Karpas-422 (cell line): ENCODE data around the gene RIPOR2. TPM values are rescaled to one million over a fixed set of nuclear protein-coding genes. Genes with fewer than 3 reads are reported as not detected.
"Not testable (repeated sequence)": the region's sequence is repeated elsewhere in the genome, so short reads cannot be mapped to it uniquely, and the experiment has no call there.

Source experiments
- DNase-seq: peaks from one replicate; pipeline ENCODE4 v3.0.0-alpha.2; 2015
- H2AFZ ChIP-seq: fragments of 200-600 bp; sonication (generic); 2 replicates; pipeline ENCODE4 v1.6.1; 2014; ENCODE audit warnings: antibody characterized with exemption, low read length, mixed read lengths
- H3K27ac ChIP-seq: fragments of 200-600 bp; sonication (generic); 2 replicates; pipeline ENCODE4 v1.5.1; 2014; ENCODE audit warnings: mild to moderate bottlenecking, low read length, moderate library complexity
- H3K27me3 ChIP-seq: fragments of 200-600 bp; sonication (generic); 2 replicates; pipeline ENCODE4 v1.6.1; 2014; ENCODE audit warnings: low read length, mixed read lengths
- H3K36me3 ChIP-seq: fragments of 200-600 bp; sonication (generic); 2 replicates; pipeline ENCODE4 v1.6.1; 2014; ENCODE audit warnings: low read length, mixed read lengths; ENCODE audit not compliant: insufficient read depth
- H3K4me1 ChIP-seq: fragments of 200-600 bp; sonication (generic); 2 replicates; pipeline ENCODE4 v1.6.1; 2014; ENCODE audit warnings: mild to moderate bottlenecking, low read length, mixed read lengths
- H3K4me2 ChIP-seq: fragments of 200-600 bp; sonication (generic); 2 replicates; pipeline ENCODE4 v1.6.1; 2014; ENCODE audit warnings: low read length, low read depth, mild to moderate bottlenecking; ENCODE audit not compliant: poor library complexity, severe bottlenecking
- H3K4me3 ChIP-seq: fragments of 200-600 bp; sonication (generic); 2 replicates; pipeline ENCODE4 v1.5.1; 2014; ENCODE audit warnings: mild to moderate bottlenecking, antibody characterized with exemption, low read length, mixed read lengths
- H3K79me2 ChIP-seq: fragments of 200-600 bp; sonication (generic); 2 replicates; pipeline ENCODE4 v1.6.1; 2014; ENCODE audit warnings: mild to moderate bottlenecking, low read length, mixed read lengths
- H3K9ac ChIP-seq: fragments of 200-600 bp; sonication (generic); 2 replicates; pipeline ENCODE4 v1.6.0; 2014; ENCODE audit warnings: low read length
- H3K9me2 ChIP-seq: fragments of 200-600 bp; sonication (generic), shearing (Covaris generic); replicated peaks from 2 replicates; pipeline ENCODE4 v1.6.0; 2014; ENCODE audit warnings: mild to moderate bottlenecking, low read length, moderate library complexity; ENCODE audit not compliant: insufficient read depth
- H3K9me3 ChIP-seq: fragments of 300-700, 200-600 bp; sonication (generic); 2 replicates; pipeline ENCODE4 v1.6.1; 2014; ENCODE audit warnings: low read length, mixed read lengths
- H4K20me1 ChIP-seq: fragments of 200-600 bp; sonication (generic); 2 replicates; pipeline ENCODE4 v1.6.1; 2014; ENCODE audit warnings: mild to moderate bottlenecking, antibody characterized with exemption, low read length, low read depth; ENCODE audit not compliant: insufficient read depth
- total RNA-seq: library from RNA; depleted of rRNA; stranded (reverse); fragments of >200 nt; shearing (Covaris generic); gene quantifications from 2 replicates; pipeline ENCODE4 v1.2.3, GENCODE V29; 2014; ENCODE audit warnings: low replicate concordance

RIPOR2 gene
- total RNA-seq, 1 experiment from 2014 or later, result 72.1 TPM

DNA sequence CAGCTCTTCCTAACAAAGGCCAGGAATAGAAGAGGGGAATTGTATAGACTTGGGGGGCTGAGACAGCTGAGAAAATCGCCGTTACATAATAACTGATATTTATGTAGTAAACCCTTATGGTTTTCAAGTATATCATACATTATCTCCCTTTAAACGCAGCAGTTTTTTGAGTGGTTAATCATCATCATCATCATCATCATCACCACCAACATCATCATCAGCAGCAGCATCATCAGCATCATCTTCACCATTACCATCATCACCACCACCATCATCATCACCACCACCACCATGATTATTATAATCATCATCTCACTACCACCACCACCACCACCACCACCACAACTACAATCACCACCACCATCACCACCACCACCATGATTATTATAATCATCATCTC, 9.1 kb downstream of the RIPOR2 start:
- H3K79me2 ChIP-seq, result peaks cover 93% of the 10 kb centered on the region
- DNase-seq, H3K9me3 ChIP-seq, H3K9ac ChIP-seq, H2AFZ ChIP-seq, H3K4me3 ChIP-seq, H3K9me2 ChIP-seq, H4K20me1 ChIP-seq, H3K27me3 ChIP-seq, H3K36me3 ChIP-seq: not testable (repeated sequence)
- 0 out of 2 replicates have a peak overlapping the region, but pooled peaks have one; percentile 44 for H3K27ac ChIP-seq
- H3K4me1 ChIP-seq, result peaks cover 94% of the 10 kb centered on the region
- peak overlapping the region; percentile 9 for H3K4me2 ChIP-seq

DNA sequence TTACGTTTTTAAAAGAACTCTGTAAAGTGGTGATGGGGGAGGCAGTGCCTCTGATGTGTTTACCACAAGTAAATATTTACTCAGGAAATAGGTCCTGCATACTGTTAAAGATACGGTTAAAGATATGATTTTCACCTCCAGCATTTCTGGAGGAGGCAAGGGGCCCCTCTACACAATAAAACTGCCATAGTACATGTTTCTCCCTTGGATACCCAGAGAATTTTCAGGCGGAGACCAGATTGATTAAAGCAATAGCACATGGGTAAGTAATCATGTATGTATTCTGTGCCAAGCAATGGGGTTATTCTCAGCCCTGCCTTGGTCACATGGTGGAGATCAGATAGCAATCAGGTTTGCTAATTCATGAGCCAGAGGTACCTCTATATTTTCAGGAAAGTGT, 9.6 kb downstream of the RIPOR2 start:
- H2AFZ ChIP-seq, result no peak overlapping the region
- H3K4me2 ChIP-seq, result peak overlapping the region; percentile 9
- H3K27ac ChIP-seq, result peak overlapping the region; percentile 44
- no peak overlapping the region for H3K9ac ChIP-seq
- H3K4me1 ChIP-seq, result peaks cover 94% of the 10 kb centered on the region
- no peak for DNase-seq
- H3K27me3 ChIP-seq, result no peaks in the 10 kb centered on the region
- H3K36me3 ChIP-seq, result 0 out of 2 replicates have a peak, but pooled peaks cover 8% of the 10 kb centered on the region
- no peaks in the 10 kb centered on the region for H3K9me2 ChIP-seq
- H3K79me2 ChIP-seq, result peaks cover 93% of the 10 kb centered on the region
- H3K4me3 ChIP-seq, result no peak overlapping the region
- peaks cover 4% of the 10 kb centered on the region; the same call in 1 of the 2 replicates for H4K20me1 ChIP-seq
- H3K9me3 ChIP-seq, result no peaks in the 10 kb centered on the region

DNA sequence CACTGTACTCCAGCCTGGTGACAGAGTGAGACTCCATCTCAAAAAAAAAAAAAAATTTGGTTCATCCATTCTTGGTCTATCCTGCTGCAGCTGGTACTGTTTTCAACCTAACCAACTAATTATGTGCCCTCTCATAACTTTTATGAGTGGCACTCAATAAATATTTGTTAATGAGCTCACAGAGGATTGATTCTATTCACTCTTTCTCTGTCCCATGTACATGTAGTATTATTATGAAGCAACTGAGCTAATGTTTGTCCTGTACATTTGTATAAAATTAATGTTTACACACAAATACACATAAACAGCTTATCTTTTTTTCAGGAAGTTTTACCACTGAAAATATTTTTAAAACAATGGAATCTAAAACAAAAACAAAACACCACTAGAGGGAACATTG, 10.1 kb downstream of the RIPOR2 start:
- H3K27ac ChIP-seq, result peak overlapping the region; percentile 44
- H3K4me3 ChIP-seq, result no peak overlapping the region
- peaks cover 94% of the 10 kb centered on the region for H3K4me1 ChIP-seq
- no peaks in the 10 kb centered on the region for H3K9me2 ChIP-seq
- 0 out of 2 replicates have a peak, but pooled peaks cover 8% of the 10 kb centered on the region for H3K36me3 ChIP-seq
- peak overlapping the region; percentile 9 for H3K4me2 ChIP-seq
- peaks cover 4% of the 10 kb centered on the region; the same call in 1 of the 2 replicates for H4K20me1 ChIP-seq
- H3K27me3 ChIP-seq, result no peaks in the 10 kb centered on the region
- no peak overlapping the region for H3K9ac ChIP-seq
- H2AFZ ChIP-seq, result no peak overlapping the region
- DNase-seq, result no peak
- no peaks in the 10 kb centered on the region for H3K9me3 ChIP-seq
- H3K79me2 ChIP-seq, result peaks cover 92% of the 10 kb centered on the region

DNA sequence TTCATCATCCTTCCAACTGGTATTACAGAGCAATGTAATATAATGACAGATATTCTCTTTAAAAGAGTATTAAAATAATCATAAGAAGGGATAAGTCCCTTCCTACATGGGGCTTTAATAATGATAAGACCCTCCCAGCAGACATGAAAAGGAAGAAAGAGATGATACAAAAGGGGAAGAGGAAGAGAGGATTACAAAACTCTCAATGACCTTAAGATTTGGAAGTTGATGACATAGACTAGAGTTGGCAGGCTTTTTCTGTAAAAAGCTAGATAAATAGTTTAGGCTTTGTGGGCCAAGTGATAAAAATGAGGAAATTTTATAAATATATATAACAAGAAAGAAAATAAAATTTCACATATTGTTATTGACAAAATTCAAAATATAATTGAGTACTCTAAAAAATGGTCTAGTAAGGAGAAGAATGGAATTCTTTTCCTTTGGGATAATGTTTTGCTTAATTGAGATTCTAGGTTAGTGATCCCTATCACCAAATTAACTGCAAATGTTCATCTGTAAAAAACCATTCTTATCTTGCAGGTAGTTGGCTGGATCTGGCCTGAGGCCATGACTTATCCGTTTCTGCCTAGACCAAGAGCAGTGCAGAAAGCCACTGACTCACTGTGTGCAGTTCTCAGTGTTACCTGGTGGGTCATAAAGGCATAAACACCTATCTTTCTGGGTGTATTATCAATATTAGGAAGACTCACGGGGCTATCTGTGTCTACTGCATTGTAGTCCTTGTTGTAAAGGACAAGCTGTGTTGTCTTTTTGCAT, 11.0 kb downstream of the RIPOR2 start:
- Histone ChIP-seq H3K27ac (peak overlapping the region; percentile 55), H3K9me2 (no peaks in the 10 kb centered on the region), H3K4me3 (no peak overlapping the region), H2AFZ (no peak overlapping the region), H3K4me2 (no peak overlapping the region), H3K4me1 (peaks cover 94% of the 10 kb centered on the region), H3K9ac (no peak overlapping the region), H4K20me1 (no peaks in the 10 kb centered on the region), H3K27me3 (no peaks in the 10 kb centered on the region), H3K36me3 (0 out of 2 replicates have a peak, but pooled peaks cover 8% of the 10 kb centered on the region), H3K79me2 (peaks cover 85% of the 10 kb centered on the region), H3K9me3 (no peaks in the 10 kb centered on the region)
- DNase-seq, result no peak

DNA sequence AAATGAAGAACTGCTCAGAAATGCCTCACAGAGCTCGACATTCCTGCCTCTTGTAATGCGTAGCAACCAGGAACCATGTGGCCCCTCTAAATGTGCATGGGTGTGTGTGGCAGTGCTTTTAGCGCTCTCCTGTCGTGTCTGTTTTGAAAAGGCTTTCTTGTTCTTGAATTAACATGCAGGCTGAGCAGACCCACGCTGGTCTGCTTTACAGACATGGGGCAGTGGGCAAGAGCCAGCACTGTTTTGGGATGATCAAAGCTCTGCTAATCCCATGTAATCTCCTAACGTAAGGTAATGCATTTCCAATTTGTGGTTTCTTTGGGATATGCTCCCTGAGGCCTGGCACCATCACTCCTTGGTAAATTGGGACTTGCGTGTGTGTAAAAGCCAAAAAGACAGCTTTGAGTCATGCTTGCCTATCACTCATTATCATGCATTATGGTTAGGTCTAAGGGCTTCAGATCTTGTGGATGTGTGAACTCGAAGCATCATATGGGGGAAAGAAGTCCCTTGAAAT, 11.8 kb downstream of the RIPOR2 start:
- Histone ChIP-seq H3K27ac (peak overlapping the region; percentile 55), H3K9ac (no peak overlapping the region), H3K4me1 (peaks cover 93% of the 10 kb centered on the region), H3K27me3 (no peaks in the 10 kb centered on the region), H2AFZ (no peak overlapping the region), H3K9me2 (no peaks in the 10 kb centered on the region), H3K4me2 (no peak overlapping the region), H3K4me3 (no peak overlapping the region), H3K79me2 (peaks cover 76% of the 10 kb centered on the region), H3K9me3 (no peaks in the 10 kb centered on the region), H3K36me3 (0 out of 2 replicates have a peak, but pooled peaks cover 8% of the 10 kb centered on the region), H4K20me1 (no peaks in the 10 kb centered on the region)
- no peak for DNase-seq

DNA sequence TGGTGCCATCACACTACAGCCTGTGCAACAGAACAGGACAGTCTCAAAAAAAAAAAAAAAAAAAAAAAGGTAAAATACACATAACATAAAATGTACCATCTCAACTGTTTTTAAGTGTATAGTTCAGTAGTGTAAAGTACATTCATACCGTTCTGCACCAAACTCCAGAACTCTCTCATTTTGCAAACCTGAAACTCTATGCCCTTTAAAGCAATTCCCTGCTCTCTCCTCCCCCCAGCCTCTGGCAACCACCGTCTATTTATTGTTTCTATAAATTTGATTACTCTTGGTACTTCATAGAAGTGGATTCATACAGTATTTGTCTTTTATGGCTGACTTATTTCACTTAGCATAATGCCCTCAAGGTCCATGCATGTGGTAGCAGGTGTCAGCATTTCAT, 12.9 kb downstream of the RIPOR2 start:
- H3K4me1 ChIP-seq, result peaks cover 93% of the 10 kb centered on the region
- H3K4me2 ChIP-seq, result peak overlapping the region; percentile 84
- H3K27ac ChIP-seq, result peak overlapping the region; percentile 100

DNA sequence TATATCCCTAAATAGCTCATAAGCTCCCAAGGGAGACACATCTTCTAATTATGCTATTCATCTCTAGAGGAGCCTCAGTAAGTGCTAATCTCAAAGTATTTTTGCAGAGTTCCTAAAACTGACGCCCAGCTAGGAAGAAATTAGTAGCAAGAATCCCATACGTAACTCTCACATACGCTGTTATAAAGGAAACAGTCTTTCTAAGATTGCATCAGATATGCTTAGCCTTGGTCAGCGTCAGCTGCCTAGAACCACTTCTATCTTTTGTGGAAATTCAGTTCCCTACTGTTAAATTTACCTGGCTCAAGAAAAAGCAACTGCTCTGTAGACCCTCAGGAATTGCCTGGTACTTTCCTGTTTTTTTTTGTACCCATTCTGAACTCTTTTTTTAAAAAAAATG, 13.6 kb downstream of the RIPOR2 start:
- Histone ChIP-seq H4K20me1 (no peaks in the 10 kb centered on the region), H3K27ac (peak overlapping the region; percentile 100), H3K36me3 (0 out of 2 replicates have a peak, but pooled peaks cover under 1% of the 10 kb centered on the region)

More for the DNA sequence above, 12.9 kb downstream of the RIPOR2 start:
- H3K9ac ChIP-seq, result no peak overlapping the region; the same call in 1 of the 2 replicates
- no peaks in the 10 kb centered on the region for H4K20me1 ChIP-seq
- no peak for DNase-seq
- H3K4me3 ChIP-seq, result no peak overlapping the region
- H3K9me2 ChIP-seq, result no peaks in the 10 kb centered on the region
- H3K27me3 ChIP-seq, result no peaks in the 10 kb centered on the region
- H3K9me3 ChIP-seq, result no peaks in the 10 kb centered on the region
- 0 out of 2 replicates have a peak, but pooled peaks cover 6% of the 10 kb centered on the region for H3K36me3 ChIP-seq
- no peak overlapping the region for H2AFZ ChIP-seq
- peaks cover 75% of the 10 kb centered on the region for H3K79me2 ChIP-seq

DNA sequence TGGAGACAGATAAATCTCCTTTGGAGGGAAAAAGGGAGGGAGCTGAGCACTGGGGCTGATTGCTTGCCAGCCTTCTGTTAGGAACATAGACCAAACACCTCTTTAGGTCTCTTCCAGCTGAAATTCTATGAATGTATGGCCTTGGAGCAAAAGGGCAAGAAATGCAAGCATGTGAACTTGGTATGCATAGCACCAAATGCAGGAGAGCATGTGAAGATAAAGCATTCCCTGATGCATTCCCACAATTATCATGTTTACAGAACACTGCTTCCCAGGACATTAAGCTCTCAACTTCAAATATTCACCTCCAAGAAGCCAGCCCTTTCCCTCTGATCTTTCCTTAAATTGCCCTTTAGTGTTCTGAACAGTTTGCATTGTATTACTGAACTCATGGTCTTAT, 15.6 kb downstream of the RIPOR2 start:
- 0 out of 2 replicates have a peak, but pooled peaks cover 3% of the 10 kb centered on the region for H3K36me3 ChIP-seq

More for the DNA sequence above, 13.6 kb downstream of the RIPOR2 start:
- H3K79me2 ChIP-seq, result peaks cover 75% of the 10 kb centered on the region
- peak overlapping the region; percentile 36 for H3K9ac ChIP-seq
- no peak overlapping the region for H2AFZ ChIP-seq
- peaks cover 93% of the 10 kb centered on the region for H3K4me1 ChIP-seq
- H3K27me3 ChIP-seq, result no peaks in the 10 kb centered on the region
- H3K9me2 ChIP-seq, result no peaks in the 10 kb centered on the region
- H3K4me2 ChIP-seq, result peak overlapping the region; percentile 84
- H3K9me3 ChIP-seq, result no peaks in the 10 kb centered on the region
- DNase-seq, result no peak
- no peak overlapping the region for H3K4me3 ChIP-seq

More for the DNA sequence above, 15.6 kb downstream of the RIPOR2 start:
- H3K27ac ChIP-seq, result peak overlapping the region; percentile 100
- no peaks in the 10 kb centered on the region for H3K9me2 ChIP-seq
- H3K4me1 ChIP-seq, result peaks cover 95% of the 10 kb centered on the region
- peak overlapping the region; percentile 62 for H3K4me3 ChIP-seq
- H3K27me3 ChIP-seq, result no peaks in the 10 kb centered on the region
- H3K9me3 ChIP-seq, result no peaks in the 10 kb centered on the region
- H4K20me1 ChIP-seq, result no peaks in the 10 kb centered on the region
- no peak for DNase-seq
- no peak overlapping the region for H2AFZ ChIP-seq
- peaks cover 73% of the 10 kb centered on the region for H3K79me2 ChIP-seq
- H3K9ac ChIP-seq, result peak overlapping the region; percentile 71
- peak overlapping the region; percentile 84 for H3K4me2 ChIP-seq
